ENCODE results near the gene ZBTB32. TPM values are rescaled to one million over a fixed set of nuclear protein-coding genes. Genes with fewer than 3 reads are reported as not detected.
"Not testable (repeated sequence)": the region's sequence is repeated elsewhere in the genome, so short reads cannot be mapped to it uniquely, and the experiment has no call there.

The ZBTB32 gene
- total and polyA plus RNA-seq, 2 of the 8 experiments (the other 6 are each of a cell fraction or from before 2014, with no cell fraction given) = 0.11 to 0.50 TPM

GRCh38 chr19:35689836-35690235, 14.5 kb upstream of the ZBTB32 start (continued):
- no peak for TF ChIP-seq EGR1 (IDR thresholded peaks at IDR 0.05; ENCODE audit: borderline replicate concordance, low read depth, low read length)

GRCh38 chr19:35691106-35691505, 13.3 kb upstream of the ZBTB32 start:
- H2BK12ac ChIP-seq (ENCODE audit: low read depth, low read length); H3K36me3 ChIP-seq (ENCODE audit: control insufficient read depth in 2 of 4, insufficient read depth in 4 of 4, low read length in 3 of 4); H2BK120ac ChIP-seq (replicated peaks; ENCODE audit: low read depth, low read length); H3K4me3 ChIP-seq (ENCODE audit: extremely low read depth in 1 of 4, insufficient read depth in 2 of 4, low read depth in 3 of 4, low read length in 4 of 4); H2AK5ac ChIP-seq (ENCODE audit: low read depth, low read length); H3K56ac ChIP-seq (replicated peaks; ENCODE audit: insufficient read length, low read depth, low read length); H3K9ac ChIP-seq (replicated peaks in 1 of 4; ENCODE audit: extremely low read depth in 1 of 4, low read depth in 3 of 4, low read length in 3 of 4); H2BK5ac ChIP-seq (ENCODE audit: low read depth, low read length); H2BK15ac ChIP-seq (ENCODE audit: low read length); H4K91ac ChIP-seq (replicated peaks; ENCODE audit: insufficient read length, low read length); H3K27ac ChIP-seq (ENCODE audit: low read depth, low read length); FAIRE-seq; H4K8ac ChIP-seq (ENCODE audit: extremely low read depth, insufficient read depth, low read length); H3K14ac ChIP-seq (ENCODE audit: insufficient read length); H3K4ac ChIP-seq (replicated peaks; ENCODE audit: insufficient read length, low read depth, low read length); H2BK20ac ChIP-seq (ENCODE audit: low read length); DNase-seq (ENCODE audit: low read depth in 1 of 2, low spot score in 2 of 2); H3K18ac ChIP-seq (ENCODE audit: extremely low read depth, low read length); H3K9me3 ChIP-seq (ENCODE audit: insufficient read depth in 2 of 2, low read depth in 1 of 2, low read length in 1 of 2); H4K20me1 ChIP-seq (replicated peaks in 1 of 2; ENCODE audit: control insufficient read depth in 1 of 2, insufficient read depth in 2 of 2, low read length in 2 of 2); H4K5ac ChIP-seq (ENCODE audit: insufficient read length, low read depth, low read length); H3K79me2 ChIP-seq (ENCODE audit: control insufficient read depth in 1 of 2, insufficient read depth in 2 of 2, low read length in 2 of 2); H3K4me2 ChIP-seq (ENCODE audit: insufficient read depth in 1 of 2, low read depth in 2 of 2, low read length in 2 of 2); H3K79me1 ChIP-seq (ENCODE audit: low read depth, low read length); H3K4me1 ChIP-seq (replicated peaks in 1 of 4; ENCODE audit: control insufficient read depth in 3 of 4, insufficient read depth in 4 of 4, low read length in 3 of 4); H2AFZ ChIP-seq (ENCODE audit: low read length); H3K27me3 ChIP-seq (replicated peaks in 1 of 4; ENCODE audit: control insufficient read depth in 3 of 4, extremely low read depth in 1 of 4, insufficient read depth in 3 of 4, low read length in 3 of 4); H3K23me2 ChIP-seq (ENCODE audit: low read depth, low read length); H3K23ac ChIP-seq (ENCODE audit: insufficient read length): not testable (repeated sequence)
- ChIA-PET CTCF (ENCODE audit: partially characterized antibody) (interaction anchor here (3.5 to 4.8 kb wide), 2 partner anchors 14 to 142 kb away, joined by 18 to 67 read pairs; partner anchors contain the start of gene ZBTB32), POLR2A (ENCODE audit: partially characterized antibody) (interaction anchor here (0.6 to 1.4 kb wide), 5 partner anchors 9 to 51 kb away, joined by 3 to 5 read pairs (median 3); no protein-coding TSS in a partner anchor)
- 99% methylated on average over 14 of the region's 37 CpGs; no CpG with 5 or more reads in 1 of the 2 experiments for WGBS, 2 experiments (ENCODE audit: extremely low coverage in 1 of 2, insufficient coverage in 1 of 2, insufficient read length in 1 of 2, insufficient replicate concordance in 2 of 2, low coverage in 1 of 2, low lambda C conversion rate in 2 of 2, missing lambda C conversion rate in 1 of 2)
